ELR (cell line): ENCODE measurements around the gene TRAPPC10.
"Not testable (repeated sequence)": the region's sequence is repeated elsewhere in the genome, so short reads cannot be mapped to it uniquely, and the experiment has no call there.

ENCODE experiments used
- DNase-seq: peaks from one replicate; pipeline ENCODE4 v3.0.0-alpha.2; 2015; ENCODE audit warnings: low read depth

Gene TRAPPC10

DNA sequence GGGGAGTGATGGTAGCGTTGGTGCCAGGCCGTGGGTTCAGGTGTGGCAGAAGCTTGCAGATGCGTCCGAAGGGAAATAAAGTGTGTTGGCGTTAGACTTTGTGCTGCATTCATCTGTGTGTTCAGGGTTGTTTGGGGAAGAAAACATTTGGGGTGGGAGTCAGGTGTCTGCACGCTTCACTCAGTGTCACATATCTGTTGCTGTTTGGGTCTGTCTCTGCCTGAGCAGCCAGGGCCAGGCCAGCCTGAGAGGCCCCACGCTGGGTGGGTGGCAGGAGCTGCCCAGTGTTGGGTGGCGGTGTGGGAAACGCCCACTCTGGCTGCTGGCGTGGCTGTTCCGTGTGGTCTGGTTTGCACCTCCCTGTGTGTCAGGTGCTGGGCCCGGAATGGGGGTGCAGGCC is 133.5 kb downstream of the TRAPPC10 start:
- DNase-seq: not testable (repeated sequence)

DNA sequence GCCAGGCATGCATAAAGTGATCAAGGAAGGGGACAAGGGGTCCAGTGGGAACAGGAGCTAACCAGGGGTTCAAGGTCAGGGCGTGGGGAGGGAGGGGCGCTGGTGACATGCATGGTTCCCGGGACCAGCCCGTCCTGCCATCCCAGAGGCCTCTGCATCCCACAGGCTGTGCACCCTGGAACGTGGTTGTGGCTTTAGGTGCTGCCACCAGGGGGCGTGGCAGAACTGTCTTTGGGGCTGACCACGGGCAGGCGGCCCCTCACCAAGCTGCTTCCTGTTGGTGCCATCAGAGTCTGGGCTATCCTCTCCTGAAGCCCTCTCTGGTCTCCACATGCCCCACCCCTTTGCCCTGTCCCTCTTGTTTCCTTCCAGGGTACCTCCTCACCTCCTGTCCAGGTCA is 135.0 kb downstream of the TRAPPC10 start:
- not testable (repeated sequence) for DNase-seq

DNA sequence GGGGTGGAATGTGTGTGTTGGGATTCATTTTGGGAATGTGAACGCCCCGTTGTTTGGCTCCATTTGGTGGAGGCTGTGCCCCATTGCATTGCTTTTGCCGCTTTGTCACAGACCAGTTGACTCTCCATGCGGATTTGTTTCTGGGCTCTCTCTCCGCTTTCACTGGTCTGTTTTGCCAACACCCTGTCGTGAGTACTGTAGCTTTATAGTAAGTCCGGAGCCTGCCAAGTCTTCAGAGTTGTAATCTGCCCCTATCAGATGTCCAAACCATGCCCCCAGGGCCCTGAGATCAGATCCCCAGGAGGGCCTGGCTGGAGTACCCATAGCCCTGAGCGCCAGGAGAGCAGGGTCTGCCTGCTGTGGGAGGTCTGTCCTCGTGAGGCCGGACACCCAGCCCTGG is 138.1 kb downstream of the TRAPPC10 start:
- DNase-seq: not testable (repeated sequence)

DNA sequence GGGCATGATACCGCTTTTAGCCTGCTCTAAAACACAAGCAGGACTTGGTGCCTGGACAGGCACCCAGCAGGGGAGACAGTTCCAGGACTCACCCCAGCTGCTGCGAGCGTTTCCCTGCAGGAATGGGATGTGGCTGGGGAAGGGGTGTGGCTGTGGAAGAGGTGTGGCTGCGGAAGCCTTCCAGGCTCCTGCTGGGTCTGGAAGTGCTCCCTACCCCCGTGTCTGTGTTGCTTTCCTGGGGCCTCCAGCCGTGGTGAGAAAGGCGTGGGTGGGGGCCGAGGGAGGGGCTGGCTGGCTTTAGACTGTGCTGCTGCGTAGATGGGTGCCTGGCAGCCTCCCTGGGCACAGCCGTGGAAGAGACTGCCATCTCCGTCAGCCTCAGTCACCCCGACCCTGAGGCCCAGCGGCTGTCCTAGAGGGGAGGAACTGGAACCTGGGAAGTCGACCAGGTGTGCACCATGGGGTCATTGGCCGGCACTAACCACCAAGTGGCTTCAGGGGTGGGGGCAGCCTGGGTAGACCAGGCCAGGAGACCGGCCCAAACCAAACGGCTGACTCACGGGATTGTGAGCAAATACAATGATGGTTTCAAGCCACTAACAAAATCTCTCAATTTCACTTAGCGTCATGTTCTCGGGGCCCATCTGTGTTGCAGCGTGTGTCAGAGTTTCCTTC is 141.2 kb downstream of the TRAPPC10 start:
- peak; percentile 6 for DNase-seq

DNA sequence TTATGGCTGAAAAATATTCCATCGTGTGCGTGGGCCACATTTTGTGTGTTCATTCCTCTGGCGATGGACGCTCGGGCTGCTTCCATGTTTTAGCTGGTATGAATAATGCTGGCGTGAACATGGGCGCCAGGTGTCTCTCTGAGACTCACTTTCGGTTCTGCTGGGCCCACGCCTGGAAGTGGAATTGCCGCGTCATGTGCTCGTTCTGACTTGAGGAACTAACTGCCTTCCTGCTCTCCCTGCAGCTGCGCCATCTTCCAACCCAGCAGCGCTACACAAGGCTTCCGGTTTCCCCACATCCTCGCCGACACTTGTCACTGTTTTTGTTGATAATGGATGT is 141.8 kb downstream of the TRAPPC10 start:
- not testable (repeated sequence) for DNase-seq

DNA sequence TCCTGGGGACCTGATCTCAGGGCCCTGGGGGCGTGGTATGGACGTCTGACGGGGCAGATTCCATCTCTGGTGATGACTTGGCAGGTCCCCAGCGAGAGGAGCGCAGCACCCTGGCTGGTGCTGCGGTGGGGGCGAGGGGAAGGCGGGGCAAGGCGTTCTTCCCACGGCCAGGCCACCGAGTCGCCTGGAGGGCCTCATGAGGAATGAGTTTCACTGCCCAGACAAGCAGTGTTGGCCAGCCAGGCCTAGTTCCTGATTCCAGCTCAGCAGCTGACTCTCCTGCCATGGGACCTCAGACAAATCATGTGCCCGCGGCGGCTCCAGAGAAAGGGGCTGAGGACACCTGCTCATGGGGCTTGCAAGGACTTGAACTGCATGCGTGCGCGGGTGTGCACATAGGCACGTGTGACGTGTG is 142.7 kb downstream of the TRAPPC10 start:
- DNase-seq: not testable (repeated sequence)

DNA sequence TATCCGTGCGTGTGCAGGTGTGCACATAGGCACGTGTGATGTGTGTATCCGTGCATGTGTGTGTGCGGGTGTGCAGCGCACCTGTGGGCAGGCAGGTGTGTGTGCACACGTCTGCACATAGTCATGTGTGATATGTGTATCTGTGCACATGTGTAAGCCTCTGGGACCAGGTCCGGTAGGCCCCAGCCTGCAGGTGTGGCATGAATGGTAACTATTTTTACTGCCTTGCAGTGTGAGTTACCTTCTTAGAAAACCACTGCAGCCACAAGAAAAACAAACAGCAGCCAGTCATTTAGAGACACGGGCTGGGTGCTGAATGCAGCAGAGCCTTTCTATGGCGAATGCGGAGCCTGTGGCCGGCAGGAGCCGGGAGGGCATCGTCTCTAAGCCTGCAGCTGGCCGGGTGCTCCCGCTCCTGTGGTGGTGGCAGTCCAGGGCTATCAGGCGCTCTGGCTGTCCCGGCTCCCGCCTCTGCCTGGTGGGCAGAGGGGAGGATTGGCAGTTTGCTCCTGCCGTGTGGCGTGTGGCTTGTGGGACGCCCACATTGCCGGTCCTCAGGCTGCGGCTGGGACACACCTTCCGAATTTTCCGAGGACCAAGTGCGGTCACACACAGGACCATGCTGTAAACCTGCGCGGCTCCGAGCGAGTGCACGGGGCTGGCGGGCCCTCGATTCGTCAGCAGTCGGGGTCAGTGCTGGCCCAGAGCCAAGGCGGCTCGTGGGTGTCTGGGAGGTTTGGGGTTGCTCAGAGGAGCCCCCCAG is 143.3 kb downstream of the TRAPPC10 start:
- DNase-seq: not testable (repeated sequence)

DNA sequence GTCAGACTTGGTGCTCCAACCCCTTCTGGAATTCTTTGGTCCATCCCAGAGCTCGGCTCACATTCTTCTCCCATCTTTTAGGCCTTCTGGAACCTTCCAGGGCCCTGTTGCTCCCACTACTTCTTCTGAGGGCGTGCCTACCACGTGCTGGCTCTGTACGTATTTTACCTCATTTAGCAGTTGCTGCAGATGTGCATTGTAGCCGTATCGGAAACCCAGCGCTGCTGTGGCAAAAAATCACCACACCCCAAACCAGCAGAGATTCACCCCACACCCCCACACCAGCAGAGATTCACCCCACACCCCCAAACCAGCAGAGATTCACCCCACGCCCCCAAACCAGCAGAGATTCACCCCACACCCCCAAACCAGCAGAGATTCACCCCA is 143.9 kb downstream of the TRAPPC10 start:
- not testable (repeated sequence) for DNase-seq
